HG02763 (cell line): Measurements from ENCODE around the gene PFDN2.

Experiments used
- ATAC-seq: cut with Tn5 transposase; IDR thresholded peaks from one replicate; pipeline ENCODE4 v1.9.1; 2021; ENCODE audit warnings: mild to moderate bottlenecking, moderate library complexity; ENCODE audit not compliant: unreplicated experiment

PFDN2 gene

DNA sequence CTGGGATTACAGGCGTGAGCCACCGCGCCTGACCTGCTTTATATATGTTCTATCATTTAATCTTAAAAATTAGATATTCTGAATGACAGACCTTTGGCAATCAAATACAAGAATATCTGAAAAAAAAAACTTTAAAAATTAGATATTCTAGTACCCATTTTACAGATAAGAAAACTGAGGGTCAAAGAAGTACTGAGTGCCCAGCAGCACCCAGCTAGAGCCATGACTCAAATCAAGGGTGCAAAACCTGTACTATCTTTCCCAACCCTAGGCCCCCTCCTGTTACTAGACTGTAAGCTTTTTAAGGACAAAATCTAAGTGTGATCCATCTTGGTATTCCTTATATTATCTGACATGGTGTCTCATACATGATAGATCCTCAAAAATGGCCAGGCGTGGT lies 56.4 kb downstream of the PFDN2 start:
- ATAC-seq = no peak

GRCh38 chr1:161059293-161059692 lies 58.5 kb downstream of the PFDN2 start:
- no peak for ATAC-seq

- ATAC-seq = no peak
Measured at GRCh38 chr1:161054805-161055204, 63.0 kb downstream of the PFDN2 start.

GRCh38 chr1:161054232-161054631 lies 63.6 kb downstream of the PFDN2 start:
- no peak for ATAC-seq

- ATAC-seq = no peak
Measured at GRCh38 chr1:161052899-161053298, 64.9 kb downstream of the PFDN2 start.

- no peak for ATAC-seq
Measured at GRCh38 chr1:161051219-161051618, 66.6 kb downstream of the PFDN2 start.
